Upper lobe of left lung (tissue), 4 donors: ENCODE data around the gene DISP3.

Experiments
- CTCF ChIP-seq, 6 experiments: fragments of 450-650 bp in 4 of 6; fragments of 200-600 bp in 2 of 6; sonication (generic) in 2 of 6; IDR thresholded peaks; one replicate each; pipeline ENCODE4 v1.5.1; 2016 to 2019; ENCODE audit warnings: antibody characterized with exemption in 6 of 6
- EP300 ChIP-seq, 4 donors: sonication (generic); formaldehyde crosslinking; IDR thresholded peaks; one replicate each; pipeline ENCODE4 v1.5.1; 2017; ENCODE audit warnings: antibody characterized with exemption in 4 of 4, control low read depth in 2 of 4
- POLR2A ChIP-seq, 4 donors: fragments of 450-650 bp; IDR thresholded peaks; one replicate each; pipeline ENCODE4 v1.5.1; 2016 to 2017; ENCODE audit warnings: antibody characterized with exemption in 4 of 4, mild to moderate bottlenecking in 2 of 4
- POLR2AphosphoS5 ChIP-seq, 2 donors: sonication (generic); formaldehyde crosslinking; IDR thresholded peaks; one replicate each; pipeline ENCODE4 v1.5.1; 2017; ENCODE audit warnings: antibody characterized with exemption in 2 of 2

DNA sequence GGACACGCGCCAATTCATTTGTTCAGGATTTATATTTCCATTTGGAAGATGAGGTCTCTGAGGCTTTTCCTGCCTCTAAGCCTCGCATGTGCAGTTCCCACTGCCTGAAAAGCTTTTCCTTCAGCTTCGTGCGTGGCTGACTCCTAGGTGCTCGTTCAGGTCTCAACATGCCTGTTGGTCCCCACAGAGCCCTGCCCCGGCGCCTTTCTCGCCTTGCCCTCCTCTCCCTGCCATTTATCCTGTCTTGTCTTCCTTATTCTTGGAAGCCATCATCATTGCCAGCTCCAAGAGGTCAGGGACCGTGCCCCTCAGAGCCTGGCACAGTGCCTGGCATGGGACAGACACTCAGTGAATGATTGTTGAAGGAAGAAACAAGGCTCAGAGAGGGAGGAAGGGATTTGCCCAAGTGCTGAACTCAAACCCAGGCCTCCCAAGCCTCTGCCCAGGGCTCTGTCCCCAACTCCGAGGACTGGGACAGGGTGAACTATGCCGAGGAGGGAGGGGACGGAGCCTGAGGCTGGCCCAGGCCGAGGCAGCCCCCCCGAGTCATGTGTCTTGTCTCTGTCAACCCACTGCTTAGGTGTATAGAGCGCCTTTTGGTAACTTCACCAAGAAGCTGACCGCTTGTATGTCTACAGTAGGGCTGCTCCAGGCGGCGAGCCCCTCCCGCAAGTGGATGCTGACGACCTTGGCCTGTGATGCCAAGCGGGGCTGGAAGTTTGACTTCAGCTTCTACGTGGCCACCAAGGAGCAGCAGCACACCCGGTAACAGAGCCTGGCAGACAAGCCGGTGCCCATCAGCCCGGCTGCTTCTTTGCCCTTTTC lies 47.3 kb downstream of the DISP3 start:
- TF ChIP-seq CTCF (IDR thresholded peaks at IDR 0.05) (no peak), POLR2A (IDR thresholded peaks at IDR 0.05) (no peak), EP300 (IDR thresholded peaks at IDR 0.05) (no peak), POLR2AphosphoS5 (IDR thresholded peaks at IDR 0.05) (no peak)
